Dermis blood vessel endothelial cell (primary cell): Measurements from ENCODE around the gene OCLN. TPM values are rescaled to one million over a fixed set of nuclear protein-coding genes. Genes with fewer than 3 reads are reported as not detected.
"Not testable (repeated sequence)": the region's sequence is repeated elsewhere in the genome, so short reads cannot be mapped to it uniquely, and the experiment has no call there.

Source experiments
- DNase-seq: peaks from one replicate; pipeline ENCODE4 v3.0.0; 2010
- total RNA-seq: library from RNA; depleted of rRNA; stranded (reverse); fragments of >200 nt; gene quantifications from 2 replicates; pipeline ENCODE4 v1.2.3, GENCODE V29; 2014

Gene OCLN, protein sequence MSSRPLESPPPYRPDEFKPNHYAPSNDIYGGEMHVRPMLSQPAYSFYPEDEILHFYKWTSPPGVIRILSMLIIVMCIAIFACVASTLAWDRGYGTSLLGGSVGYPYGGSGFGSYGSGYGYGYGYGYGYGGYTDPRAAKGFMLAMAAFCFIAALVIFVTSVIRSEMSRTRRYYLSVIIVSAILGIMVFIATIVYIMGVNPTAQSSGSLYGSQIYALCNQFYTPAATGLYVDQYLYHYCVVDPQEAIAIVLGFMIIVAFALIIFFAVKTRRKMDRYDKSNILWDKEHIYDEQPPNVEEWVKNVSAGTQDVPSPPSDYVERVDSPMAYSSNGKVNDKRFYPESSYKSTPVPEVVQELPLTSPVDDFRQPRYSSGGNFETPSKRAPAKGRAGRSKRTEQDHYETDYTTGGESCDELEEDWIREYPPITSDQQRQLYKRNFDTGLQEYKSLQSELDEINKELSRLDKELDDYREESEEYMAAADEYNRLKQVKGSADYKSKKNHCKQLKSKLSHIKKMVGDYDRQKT
- total RNA-seq = 4.4 and 5.7 TPM in 2 replicates

DNA sequence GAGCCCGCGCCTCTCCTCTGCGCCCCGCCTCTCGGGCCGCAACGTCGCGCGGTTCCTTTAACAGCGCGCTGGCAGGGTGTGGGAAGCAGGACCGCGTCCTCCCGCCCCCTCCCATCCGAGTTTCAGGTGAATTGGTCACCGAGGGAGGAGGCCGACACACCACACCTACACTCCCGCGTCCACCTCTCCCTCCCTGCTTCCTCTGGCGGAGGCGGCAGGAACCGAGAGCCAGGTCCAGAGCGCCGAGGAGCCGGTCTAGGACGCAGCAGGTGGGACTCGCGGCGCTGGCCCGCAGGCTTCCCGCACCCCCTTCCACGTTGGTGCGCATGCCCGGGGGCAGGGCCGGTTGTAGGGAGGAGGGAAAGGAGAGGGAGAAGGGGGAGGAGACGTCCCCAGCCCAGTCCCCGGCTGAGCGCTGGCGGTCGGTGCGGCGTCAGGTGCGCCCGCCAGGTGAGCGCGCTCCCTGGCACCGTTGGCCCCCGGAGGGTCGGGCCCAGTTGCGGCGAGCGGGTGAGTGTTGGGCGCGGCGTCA lies at the start of gene OCLN:
Gene OCLN, plus strand, starts transcription at position 400 of the 532 bp plus-strand sequence. CDS start 11,455 bp downstream, outside the sequence.
- peak; percentile 61 for DNase-seq

DNA sequence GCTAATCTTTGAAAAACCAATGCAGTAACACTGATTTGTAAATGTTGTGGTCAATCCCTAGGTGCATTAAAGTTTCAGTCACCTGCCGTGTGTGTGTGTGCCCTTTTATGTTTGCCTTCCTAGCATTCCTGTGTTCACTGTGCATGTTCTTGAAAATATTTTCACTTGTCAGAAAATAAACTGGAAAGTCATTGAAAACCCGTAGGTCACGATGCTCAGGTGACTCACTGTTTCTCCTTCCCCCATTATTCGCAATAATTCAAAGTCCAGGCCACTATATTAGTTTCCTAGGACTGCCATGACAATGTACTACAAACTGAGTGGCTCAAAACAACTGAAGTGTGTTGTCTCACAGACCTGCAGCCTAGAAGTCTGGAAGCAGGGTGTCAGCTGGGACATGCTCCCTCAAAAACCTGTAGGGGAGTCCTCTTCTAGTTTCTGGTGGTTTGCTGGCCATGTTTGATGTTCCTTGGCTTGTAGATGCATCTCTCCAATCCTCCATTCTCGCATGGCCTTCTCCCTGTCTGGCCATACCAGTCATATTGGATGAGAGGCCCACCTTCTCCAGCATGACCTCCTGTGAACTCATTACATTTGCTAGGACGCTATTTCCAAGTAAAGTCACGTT lies 48.3 kb upstream of the OCLN start:
- DNase-seq = no peak

DNA sequence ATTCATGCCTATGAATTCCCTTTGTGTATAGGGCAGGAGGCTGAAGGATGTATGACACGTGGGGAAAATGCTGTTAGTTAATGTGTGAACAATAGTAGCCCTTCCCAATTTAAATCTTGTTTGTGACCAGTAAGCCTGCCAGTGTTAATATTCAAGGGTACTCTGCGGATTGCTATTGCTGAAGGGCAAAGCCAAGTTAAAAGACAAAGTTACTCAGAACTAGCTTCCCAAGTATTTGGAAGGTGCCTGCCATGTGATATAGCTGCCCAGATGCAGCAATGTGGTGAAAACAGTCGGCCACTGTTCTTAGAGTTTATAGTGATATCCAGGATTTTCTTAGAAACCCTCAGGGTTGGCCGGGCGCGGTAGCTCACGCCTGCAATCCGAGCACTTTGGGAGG lies 43.1 kb upstream of the OCLN start:
- no peak for DNase-seq

DNA sequence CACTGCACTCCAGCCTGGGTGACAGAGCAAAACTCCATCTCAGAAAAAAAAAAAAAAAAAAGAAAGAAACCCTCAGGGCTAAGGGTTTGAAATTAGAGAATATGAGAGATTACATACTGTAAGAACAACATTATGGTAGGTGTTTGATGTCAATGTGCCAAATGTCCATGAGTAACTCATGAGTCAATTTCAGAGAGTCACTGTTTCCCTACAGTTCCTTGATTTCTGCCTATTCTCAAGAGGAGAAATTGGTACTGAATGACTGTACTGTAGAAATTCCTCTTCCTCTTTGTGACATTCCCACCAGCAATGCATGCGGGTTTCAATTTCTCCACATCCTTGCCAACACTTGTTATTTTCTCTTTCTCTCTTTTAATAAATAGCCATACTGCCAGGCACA lies 42.5 kb upstream of the OCLN start:
- DNase-seq = peak; percentile 45

DNA sequence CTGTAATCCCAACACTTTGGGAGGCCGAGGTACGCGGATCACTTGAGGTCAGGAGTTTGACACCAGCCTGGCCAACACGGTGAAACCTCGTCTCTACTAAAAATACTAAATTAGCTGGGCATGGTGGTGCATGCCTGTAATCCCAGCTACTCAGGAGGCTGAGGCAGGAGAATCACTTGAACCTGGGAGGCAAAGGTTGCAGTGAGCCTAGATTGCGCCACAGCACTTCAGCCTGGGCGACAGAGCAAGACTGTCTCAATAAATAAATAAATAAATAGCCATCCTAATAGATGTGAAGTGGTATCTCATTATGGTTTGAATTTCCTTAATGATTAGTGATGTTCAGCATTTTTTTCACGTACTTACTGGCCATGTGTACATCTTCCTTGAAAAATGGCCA lies 42.1 kb upstream of the OCLN start:
- DNase-seq = not testable (repeated sequence)

DNA sequence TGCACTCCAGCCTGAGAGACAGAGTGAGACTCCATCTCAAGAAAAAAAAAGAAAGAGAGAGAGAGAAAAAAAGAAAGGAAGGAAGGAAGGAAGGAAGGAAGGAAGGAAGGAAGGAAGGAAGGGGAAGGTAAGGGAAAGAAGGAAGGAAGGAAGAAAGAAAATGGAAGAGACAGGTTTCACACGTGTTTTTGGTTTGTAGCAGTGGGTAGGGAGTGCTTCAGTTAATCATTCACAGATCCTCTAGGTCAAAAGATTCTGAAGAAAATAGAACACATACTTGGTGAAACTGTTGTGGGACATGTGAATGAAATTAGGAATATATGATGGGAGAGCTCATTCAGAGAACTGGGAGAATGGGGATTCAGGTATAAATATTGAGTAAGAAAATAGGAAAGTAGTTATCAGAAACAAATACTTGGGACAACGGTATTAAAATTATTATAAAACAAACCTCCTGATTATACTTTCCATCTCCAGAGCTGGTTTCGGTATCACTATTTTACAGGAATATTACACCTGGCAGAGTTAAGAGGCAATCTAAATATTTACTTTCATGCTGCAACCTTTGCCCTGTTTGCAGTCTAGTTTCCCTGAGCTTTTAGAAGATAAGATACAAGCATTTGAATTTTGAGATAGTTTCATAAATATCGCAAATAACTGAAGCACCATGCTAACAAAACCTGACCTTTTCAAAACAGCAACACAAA lies 40.5 kb upstream of the OCLN start:
- no peak for DNase-seq

DNA sequence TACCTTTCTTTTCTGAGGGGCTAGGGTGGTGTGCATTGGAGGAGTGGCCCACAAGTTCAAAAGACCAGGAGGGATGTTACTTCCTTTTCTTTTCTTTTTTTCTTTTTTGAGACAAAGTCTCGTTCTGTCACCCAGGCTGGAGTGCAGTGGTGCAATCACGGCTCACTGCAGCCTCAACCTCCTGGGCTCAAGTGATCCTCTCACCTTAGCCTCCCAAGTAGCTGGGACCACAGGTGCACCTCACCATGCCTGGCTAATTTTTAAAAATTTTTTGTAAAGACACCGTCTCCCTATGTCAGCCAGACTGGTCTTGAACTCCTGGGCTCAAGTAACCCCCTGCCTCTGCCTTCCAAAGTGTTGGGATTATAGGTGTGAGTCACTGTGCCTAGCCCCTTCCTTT lies 39.1 kb upstream of the OCLN start:
- not testable (repeated sequence) for DNase-seq

DNA sequence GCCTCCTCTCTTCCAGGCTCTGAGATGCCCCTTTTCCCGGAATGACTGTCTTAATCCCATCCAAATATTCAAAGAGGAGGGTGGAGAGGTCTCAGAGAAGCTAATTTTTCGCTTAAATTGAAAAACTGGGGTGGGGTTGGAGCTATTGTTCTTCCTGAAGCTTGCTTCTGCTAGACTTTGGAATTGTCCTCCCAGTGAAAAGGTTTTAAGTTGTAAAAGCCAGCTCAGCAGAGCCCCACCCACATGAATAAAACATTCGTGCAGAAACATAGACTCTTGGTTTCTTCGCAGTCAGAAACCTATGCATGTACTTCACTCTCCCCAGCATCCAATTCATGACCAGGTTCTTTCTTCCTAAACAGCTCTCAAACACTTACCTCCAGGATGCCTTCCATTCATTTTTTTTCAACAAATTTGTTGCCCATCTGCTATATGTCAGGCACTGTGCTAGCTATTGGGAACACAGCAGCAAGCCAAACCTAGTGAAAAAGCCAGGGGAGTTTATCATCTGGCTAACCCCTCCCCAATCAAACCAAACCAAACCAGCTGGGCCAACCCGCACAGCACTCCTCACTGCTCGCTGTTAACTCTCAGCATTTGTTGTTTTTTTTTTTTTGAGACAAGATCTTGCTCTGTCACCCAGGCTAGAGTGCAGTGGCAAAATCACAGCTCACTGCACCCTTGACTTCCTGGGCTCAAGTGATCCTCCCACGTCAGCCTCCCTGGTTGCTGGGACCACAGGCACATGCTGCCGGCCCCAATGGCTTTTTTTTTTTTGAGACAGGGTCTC lies 37.9 kb upstream of the OCLN start:
- DNase-seq = no peak

DNA sequence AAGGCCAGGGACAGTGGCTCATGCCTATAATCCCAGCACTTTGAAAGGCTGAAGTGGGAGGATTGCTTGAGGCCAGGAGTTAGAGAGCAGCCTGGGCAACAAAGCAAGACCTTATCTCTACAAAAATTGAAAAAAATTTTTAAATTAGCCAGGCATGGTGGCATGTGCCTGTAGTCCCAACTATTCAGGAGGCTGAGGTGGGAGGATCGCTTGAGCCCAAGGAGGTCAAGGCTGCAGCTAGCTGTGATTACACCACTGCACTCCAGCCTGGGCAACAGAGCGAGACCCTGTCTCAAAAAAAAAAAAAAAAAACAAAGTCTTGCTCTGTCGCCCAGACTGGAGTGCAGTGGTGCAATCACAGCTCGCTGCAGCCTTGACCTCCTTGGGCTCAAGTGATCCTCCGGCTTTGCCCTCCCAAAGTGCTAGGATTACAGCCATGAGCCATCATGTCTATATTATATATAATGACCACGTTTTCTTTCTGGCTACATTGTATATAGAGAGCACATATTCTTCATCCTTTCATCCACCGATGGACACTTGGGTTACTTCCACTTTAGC lies 37.1 kb upstream of the OCLN start:
- not testable (repeated sequence) for DNase-seq

DNA sequence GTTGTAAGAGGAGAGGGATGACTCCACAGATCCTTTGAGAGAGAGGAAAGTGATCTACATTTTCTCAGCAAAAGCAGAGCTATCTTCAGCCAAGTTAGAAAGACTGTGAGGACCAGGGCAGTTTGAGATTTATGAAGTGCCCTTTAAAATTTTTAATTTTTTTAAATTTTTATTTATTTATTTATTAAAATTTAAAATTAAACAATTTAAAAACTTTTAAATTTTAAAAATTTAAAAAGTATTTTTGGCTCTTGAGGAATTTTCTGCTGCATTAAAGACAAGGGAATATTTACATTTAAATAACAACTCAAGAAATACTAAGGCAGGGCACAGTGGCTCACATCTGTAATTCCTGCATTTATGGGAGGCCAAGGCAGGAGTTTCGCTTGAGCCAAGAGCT lies 30.4 kb upstream of the OCLN start:
- no peak for DNase-seq

DNA sequence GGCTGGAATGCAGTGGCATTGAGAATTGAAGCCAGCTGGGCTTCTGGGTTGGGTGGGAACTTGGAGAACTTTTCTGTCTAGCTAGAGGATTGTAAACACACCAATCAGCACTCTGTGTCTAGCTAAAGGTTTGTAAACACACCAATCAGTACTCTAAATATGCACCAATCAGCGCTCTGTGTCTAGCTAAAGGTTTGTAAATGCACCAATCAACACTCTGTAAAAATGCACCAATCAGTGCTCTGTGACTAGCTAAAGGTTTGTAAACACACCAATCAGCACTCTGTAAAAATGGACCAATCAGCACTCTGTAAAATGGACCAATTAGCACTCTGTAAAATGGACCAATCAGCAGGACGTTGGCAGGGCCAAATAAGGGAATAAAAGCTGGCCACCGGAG lies 26.2 kb upstream of the OCLN start:
- DNase-seq = not testable (repeated sequence)

DNA sequence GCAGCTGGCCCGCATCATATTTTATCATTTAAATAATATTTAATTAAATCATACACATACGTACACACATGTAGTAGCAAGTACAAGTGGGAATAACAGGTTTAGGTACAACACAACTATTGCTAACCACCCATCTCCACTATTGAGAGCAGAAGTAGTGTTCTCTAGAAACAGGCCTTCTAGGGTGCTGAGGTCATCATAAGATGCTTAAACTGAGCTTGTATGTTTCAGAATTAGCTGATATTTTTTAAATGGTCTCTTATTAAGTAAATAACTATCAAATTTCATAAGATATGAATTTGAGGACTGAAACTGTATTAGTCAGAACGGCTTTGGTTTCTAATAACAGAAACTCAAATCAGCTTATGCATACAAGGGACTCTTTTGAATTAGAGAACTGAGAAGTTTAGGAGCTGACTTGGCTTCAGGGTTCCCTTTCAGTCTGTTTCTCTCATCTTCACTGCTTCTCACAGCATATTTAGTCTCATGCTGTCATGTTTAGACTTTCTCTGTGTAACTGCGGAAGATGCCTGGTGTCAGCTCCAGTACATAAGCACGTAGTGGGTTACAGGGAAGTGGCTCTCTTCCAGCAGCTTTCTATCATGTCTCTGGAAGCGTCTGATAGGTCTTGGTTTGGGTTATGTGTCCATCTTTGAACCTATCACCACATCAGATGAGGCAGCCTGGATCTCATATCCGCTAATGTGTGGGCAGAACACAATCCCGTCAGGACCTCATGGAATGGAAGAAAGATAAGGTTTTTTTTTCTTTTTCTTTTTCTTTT lies 25.0 kb upstream of the OCLN start:
- no peak for DNase-seq

DNA sequence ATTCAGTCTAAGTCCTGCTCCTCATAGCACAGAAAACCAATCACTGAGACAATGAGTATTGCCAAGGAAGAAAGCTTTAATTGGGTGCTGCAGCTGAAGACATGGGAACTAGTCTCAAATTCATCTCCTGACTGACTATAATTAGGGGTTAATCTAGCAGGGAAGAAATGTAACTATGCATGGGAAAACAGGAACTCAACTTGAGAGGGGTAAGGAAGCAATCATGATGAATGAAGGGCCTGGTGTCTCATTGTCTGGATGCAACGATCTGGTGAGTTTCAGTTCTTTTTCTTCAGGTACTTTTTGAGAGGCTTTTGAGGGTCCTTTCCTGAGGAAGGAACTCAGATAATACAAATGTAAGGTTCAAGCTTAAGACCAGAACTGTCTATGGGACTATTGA lies 24.0 kb upstream of the OCLN start:
- DNase-seq = no peak

DNA sequence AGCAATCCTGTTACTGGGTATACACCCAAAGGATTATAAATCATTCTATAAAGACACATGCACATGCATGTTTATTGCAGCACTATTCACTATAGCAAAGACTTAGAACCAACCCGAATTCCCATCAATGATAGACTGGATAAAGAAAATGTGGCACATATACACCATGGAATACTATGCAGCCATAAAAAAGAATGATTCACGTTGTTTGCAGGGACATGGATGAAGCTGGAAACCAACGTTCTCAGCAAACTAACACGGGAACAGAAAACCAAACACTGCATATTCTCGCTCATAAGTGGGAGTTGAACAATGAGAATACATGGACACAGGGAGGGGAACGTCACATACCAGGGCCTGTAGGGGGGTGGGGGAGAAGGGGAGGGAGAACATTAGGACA lies 21.1 kb upstream of the OCLN start:
- DNase-seq = not testable (repeated sequence)

DNA sequence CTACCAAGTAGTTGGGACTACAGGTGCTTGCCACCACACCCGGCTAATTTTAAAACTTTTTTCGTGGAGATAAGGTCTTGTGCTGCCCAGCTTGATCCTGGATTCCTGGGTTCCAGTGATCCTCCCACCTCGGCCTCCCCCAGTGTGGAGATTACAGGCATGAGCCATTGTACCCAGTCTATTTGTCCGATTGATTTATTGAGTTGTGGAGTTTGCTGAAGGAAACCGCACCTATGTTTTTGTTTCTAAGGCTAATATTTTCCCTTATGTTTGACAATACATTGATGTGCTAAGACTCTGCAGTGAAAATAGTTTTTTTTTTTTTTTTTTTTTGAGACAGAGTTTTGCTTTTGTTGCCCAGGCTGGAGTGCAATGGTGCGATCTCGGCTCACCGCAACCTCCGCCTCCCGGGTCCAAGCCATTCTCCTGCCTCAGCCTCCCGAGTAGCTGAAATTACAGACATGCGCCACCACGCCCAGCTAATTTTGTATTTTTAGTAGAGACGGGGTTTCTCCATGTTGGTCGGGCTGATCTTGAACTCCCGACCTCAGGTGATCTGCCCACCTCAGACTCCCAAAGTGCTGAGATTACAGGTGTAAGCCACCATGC lies 20.0 kb upstream of the OCLN start:
- DNase-seq = not testable (repeated sequence)

DNA sequence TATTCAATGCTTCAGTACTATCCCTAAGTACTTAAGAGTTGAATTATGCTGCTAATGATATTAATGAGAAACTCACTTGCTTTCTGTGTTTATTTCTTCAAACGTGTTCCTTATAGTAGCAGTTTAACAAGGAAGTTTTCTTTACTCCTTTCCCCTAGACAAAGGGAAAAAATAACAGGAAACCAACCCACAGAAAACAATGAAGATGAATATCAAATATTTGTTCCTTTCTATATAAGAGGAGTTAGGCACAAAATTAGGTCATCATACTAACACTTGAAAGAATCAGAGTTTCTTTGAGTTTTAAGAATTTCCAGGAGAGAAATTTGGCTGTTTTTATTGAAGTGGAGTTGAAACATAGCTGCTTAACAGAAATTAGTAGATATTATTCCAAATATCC lies 15.4 kb upstream of the OCLN start:
- peak; percentile 46 for DNase-seq

DNA sequence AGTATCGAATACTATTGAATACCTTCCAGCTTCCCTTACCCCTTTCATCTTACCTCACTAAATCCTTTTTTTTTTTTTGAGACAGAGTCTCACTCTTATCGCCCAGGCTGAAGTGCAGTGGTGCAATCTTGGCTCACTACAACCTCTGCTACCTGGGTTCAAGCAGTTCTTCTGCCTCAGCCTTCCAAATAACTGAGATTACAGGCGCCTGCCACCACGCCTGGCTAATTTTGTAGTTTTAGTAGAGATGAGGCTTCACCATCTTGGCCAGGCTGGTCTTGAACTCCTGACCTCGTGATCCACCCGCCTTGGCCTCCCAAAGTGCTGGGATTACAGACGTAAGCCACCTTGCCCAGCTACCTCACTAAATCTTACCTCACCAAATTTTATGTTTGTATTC lies 14.3 kb upstream of the OCLN start:
- not testable (repeated sequence) for DNase-seq

DNA sequence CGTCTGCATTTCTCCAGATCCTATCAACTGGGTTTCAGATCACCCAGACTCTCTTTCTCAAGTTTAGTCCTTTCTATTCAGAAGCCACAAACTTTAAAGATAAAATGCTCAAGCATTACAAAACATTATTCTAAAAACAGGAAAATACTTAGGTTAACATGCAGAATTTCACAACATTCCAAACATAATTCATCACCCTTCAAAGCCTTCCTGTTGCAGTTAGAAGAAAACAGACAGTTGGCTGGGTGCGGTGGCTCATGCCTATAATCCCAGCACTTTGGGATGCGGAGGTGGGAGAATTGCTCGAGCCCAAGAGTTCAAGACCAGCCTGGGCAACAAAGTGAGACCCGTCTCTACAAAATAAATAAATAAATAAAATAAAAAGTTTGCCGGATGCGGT lies 7.7 kb upstream of the OCLN start:
- DNase-seq = peak; percentile 58

DNA sequence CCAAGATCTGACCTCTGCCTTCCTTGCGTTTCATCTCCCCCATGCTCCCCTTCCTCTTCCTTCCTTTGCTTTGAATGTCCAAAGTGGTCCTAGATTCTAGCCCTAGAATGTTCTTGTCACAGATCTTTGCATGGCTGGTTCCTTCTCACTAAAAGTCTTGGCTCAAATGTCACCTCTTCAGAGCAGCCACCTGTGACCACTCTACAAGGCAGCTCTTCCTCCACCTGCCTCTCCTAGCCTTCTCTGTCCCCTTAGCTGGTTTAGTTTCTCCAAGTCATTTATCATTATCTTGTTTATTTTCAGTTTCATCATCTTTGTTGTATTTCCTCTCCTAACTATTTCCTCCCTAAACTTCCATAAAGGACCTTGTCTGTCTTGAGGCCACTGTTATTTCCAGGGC lies 7.1 kb upstream of the OCLN start:
- no peak for DNase-seq

DNA sequence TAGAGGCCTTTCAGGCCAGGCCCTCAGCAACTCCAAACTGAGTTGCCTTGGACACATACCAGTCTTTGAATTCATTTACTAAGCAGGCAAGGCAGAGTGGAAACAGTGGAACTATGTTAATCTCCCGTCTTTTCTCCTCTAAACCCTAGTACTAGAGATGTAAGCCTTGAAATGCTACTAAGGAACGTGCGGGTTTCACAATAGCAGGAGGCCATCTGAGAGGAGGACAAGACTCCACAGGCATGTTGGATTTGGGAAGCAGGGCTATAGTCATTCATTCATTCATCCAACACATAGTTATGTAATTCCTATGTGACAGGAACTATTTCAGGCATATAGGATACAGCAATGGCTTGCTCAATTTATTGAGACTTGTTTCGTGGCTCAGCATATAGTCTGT lies 3.3 kb upstream of the OCLN start:
- no peak for DNase-seq

DNA sequence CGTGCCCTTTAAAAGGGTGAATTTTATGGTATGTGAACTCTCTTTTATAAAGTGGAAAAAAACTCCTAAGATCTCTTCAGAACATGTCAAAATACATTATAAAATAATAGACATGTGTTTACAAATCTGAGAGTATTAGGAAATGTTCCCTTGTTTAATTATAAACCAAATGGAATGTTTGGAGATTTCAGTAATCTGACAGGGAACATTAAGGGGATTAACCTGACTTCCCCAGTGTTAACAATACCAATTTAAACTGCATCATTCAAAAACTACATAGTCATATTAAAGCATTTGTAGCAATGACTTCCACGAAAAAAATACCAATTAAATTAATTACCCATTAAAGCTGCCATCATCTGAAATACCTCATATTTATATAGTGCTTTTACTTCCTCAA lies 1.6 kb upstream of the OCLN start:
- no peak for DNase-seq
